ENCODE data around the gene RPS6KA3. TPM values are rescaled to one million over a fixed set of nuclear protein-coding genes. Genes with fewer than 3 reads are reported as not detected.

Gene RPS6KA3
- total RNA-seq, 4 donors from 2014 or later: 41.1 to 56.7 (median 50.7) TPM

DNA sequence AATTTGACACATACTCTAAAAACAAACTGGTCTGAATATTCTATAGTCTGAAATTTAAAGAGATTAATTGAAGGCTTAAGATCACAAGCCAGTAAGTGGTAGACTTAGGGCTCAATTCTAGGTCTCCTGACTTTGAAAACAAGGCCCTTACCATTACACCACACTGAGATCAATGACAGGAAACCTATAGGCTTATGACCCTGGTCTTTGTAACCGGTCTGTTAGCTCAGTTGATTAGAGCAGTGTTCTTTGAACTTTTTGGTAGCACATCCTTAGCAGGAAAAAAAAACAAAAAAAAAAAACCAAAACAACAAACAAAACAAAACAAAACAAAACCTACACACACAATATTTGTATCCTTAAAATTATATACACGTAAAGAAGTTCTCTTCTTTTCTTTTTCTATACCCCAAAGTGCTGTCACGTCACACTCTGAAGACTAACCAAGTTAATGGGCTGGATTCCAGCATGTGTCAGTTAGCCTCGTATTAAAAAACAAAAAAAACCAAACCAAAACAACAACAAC, 55.4 kb downstream of the RPS6KA3 start:
- Histone ChIP-seq H3K4me1 (no peaks in the 10 kb centered on the region), H3K27me3 (no peaks in the 10 kb centered on the region), H3K4me3 (no peak overlapping the region), H3K36me3 (peaks cover 0 to 17% (median 0%) of the 10 kb centered on the region in 3 donors), H3K9me3 (no peaks in the 10 kb centered on the region), H3K27ac (no peak overlapping the region)
- TF ChIP-seq, protein P1, sequence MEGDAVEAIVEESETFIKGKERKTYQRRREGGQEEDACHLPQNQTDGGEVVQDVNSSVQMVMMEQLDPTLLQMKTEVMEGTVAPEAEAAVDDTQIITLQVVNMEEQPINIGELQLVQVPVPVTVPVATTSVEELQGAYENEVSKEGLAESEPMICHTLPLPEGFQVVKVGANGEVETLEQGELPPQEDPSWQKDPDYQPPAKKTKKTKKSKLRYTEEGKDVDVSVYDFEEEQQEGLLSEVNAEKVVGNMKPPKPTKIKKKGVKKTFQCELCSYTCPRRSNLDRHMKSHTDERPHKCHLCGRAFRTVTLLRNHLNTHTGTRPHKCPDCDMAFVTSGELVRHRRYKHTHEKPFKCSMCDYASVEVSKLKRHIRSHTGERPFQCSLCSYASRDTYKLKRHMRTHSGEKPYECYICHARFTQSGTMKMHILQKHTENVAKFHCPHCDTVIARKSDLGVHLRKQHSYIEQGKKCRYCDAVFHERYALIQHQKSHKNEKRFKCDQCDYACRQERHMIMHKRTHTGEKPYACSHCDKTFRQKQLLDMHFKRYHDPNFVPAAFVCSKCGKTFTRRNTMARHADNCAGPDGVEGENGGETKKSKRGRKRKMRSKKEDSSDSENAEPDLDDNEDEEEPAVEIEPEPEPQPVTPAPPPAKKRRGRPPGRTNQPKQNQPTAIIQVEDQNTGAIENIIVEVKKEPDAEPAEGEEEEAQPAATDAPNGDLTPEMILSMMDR (IDR thresholded peaks at IDR 0.05): no peak
- TF ChIP-seq POLR2A (IDR thresholded peaks at IDR 0.05): no peak
- DNase-seq: no peak

DNA sequence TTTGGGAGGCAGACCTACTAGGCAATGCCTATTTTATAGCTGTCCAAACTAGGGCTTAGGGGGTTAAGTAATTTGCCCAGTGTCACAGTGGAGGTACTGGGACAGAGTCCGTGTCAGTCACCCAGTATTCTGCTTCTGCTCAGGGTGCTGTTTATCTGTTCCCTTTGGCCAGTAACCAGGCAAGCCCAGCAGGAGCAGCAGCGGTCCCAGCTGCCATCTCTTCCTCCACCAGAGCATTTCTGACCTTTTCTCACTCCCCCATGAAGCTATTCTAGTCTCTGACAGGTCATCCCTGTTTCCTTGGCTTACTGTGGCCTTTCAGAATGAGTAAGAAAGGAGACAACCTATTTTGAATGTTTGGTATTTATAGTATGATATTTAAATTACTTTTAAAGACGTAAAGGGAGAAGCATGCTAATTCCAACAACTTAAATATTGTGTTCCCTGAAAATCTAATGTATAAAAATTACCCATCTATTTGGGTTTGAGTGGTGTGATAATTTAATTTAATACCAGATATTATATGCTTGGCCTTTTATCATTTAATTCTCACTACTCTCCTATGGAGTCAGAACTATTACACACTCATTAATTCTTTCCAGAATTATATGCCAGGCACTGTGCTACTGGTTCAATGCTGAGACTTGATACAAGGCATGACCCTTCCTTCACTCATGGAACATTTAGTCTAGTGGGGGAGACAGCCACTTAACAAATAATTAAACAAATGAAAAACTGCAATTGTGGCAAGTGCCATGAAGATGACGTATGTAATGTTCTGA, 60.6 kb downstream of the RPS6KA3 start:
- DNase-seq: no peak
- Histone ChIP-seq H3K27ac (no peak overlapping the region), H3K27me3 (no peaks in the 10 kb centered on the region), H3K9me3 (no peaks in the 10 kb centered on the region), H3K4me3 (no peak overlapping the region), H3K4me1 (no peaks in the 10 kb centered on the region), H3K36me3 (peaks cover 0 to 24% (median 0%) of the 10 kb centered on the region in 3 donors)
- no peak for TF ChIP-seq POLR2A (IDR thresholded peaks at IDR 0.05)
- TF ChIP-seq, protein P1 (IDR thresholded peaks at IDR 0.05): no peak

DNA sequence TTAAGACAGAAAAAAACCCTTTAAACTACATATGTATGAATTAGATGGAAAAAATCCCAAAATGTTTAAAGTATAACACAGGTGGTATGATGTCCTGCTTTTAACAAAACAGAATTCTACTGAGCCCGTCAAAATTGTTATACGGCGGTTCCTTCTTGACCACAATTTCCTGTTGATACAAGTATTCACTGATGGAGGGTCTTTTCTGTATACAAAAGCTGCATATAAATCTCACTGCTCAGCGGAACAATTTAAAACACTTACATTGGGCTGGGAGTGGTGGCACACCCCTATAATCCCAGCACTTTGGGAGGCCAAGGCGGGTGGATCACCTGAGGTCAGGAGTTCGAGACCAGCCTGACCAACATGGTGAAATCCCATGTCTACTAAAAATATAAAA, 62.4 kb downstream of the RPS6KA3 start:
- TF ChIP-seq POLR2A (IDR thresholded peaks at IDR 0.05): no peak
- TF ChIP-seq, protein P1 (IDR thresholded peaks at IDR 0.05): no peak
- no peaks in the 10 kb centered on the region for H3K27me3 ChIP-seq
- no peak overlapping the region for H3K4me3 ChIP-seq
- H3K27ac ChIP-seq: no peak overlapping the region
- peaks cover 0 to 24% (median 0%) of the 10 kb centered on the region in 3 donors for H3K36me3 ChIP-seq
- H3K4me1 ChIP-seq: no peaks in the 10 kb centered on the region
- no peaks in the 10 kb centered on the region for H3K9me3 ChIP-seq
- DNase-seq: no peak

DNA sequence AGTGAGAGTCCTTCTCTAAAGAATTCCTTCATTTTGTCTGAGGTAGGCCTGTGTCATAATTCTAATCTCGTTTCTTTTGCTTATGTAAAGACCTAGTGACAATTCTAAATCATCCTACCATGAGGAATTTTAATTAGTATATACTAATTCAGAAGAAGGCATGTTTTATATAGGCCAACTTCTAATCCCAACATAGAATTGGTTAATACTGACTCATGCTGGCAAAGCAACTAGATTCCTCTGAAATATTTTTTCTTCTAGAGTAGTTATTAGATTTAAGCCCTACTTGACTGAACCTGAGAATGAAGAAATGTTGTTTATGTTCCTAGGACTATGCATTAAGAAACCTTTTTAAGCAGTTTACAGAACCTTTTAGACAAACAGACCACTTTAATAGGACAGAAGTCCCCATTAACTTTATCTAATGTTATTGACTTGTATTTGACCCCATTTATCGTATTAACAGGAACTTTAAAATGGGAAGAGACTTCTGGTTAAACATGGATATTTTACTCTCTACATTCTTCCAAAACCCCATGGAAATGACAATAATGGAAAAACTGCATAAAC, 69.0 kb downstream of the RPS6KA3 start:
- Histone ChIP-seq H3K27ac (no peak overlapping the region), H3K4me3 (no peak overlapping the region), H3K9me3 (no peaks in the 10 kb centered on the region), H3K36me3 (peaks cover 0 to 17% (median 0%) of the 10 kb centered on the region in 3 donors), H3K4me1 (no peaks in the 10 kb centered on the region), H3K27me3 (no peaks in the 10 kb centered on the region)
- no peak for TF ChIP-seq POLR2A (IDR thresholded peaks at IDR 0.05)
- TF ChIP-seq, protein P1 (IDR thresholded peaks at IDR 0.05): no peak
- no peak for DNase-seq

DNA sequence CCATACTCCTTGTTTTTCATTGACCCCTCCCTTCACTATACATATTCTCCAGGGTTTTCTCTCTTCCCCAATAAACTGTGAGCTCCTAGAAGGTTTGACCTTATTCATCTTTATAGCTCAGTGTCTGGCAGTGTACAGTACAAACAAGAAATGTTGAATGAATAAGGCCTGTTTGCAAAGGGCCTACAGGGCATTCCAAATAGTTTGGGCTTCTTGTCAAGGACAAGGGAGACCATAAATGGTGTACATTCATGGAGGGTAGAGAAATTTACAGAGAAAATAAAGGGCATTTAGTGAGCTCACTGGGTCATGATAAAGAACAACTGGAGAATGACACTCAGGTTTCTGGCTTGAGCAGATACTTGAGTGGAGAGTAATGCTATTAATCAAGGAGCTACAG, 77.5 kb downstream of the RPS6KA3 start:
- Histone ChIP-seq H3K4me3 (no peak overlapping the region), H3K36me3 (peaks cover 0 to 10% (median 0%) of the 10 kb centered on the region in 3 donors), H3K4me1 (no peaks in the 10 kb centered on the region), H3K9me3 (no peaks in the 10 kb centered on the region), H3K27ac (no peak overlapping the region), H3K27me3 (no peaks in the 10 kb centered on the region)
- DNase-seq: no peak
- no peak for TF ChIP-seq POLR2A (IDR thresholded peaks at IDR 0.05)
- TF ChIP-seq, protein P1 (IDR thresholded peaks at IDR 0.05): no peak

All from Peyer's patch (tissue), 4 donors.